Liver (tissue), 9 donors: ENCODE results near the gene CCDC92. TPM values are rescaled to one million over a fixed set of nuclear protein-coding genes. Genes with fewer than 3 reads are reported as not detected.

ENCODE experiments used
- DNase-seq: peaks from one replicate; pipeline ENCODE4 v3.0.0-alpha.2; 2017; ENCODE audit warnings: low spot score
- H3K27ac ChIP-seq, 2 donors: one replicate each; pipeline ENCODE4 v1.7.0; 2013; ENCODE audit warnings: inconsistent platforms in 2 of 2, low read length in 2 of 2, control low read depth in 1 of 2, low read depth in 1 of 2, mild to moderate bottlenecking in 1 of 2
- H3K27me3 ChIP-seq, 4 donors: one replicate each; pipeline versions ENCODE4 v1.6.1 to v1.7.0; 2013; ENCODE audit warnings: low read length in 3 of 4, inconsistent platforms in 1 of 4, mild to moderate bottlenecking in 1 of 4, moderate library complexity in 1 of 4; ENCODE audit not compliant: control insufficient read depth in 4 of 4, insufficient read depth in 4 of 4
- H3K36me3 ChIP-seq, 4 donors: one replicate each; pipeline versions ENCODE4 v1.6.1 to v1.7.0; 2013; ENCODE audit warnings: low read length in 3 of 4, mild to moderate bottlenecking in 3 of 4, low read depth in 1 of 4, moderate library complexity in 1 of 4; ENCODE audit not compliant: control insufficient read depth in 4 of 4, insufficient read depth in 3 of 4
- H3K4me1 ChIP-seq, 4 donors: one replicate each; pipeline versions ENCODE4 v1.6.1 to v1.7.0; 2013; ENCODE audit warnings: low read length in 3 of 4, mild to moderate bottlenecking in 3 of 4, moderate library complexity in 1 of 4; ENCODE audit not compliant: control insufficient read depth in 4 of 4, insufficient read depth in 4 of 4
- H3K4me3 ChIP-seq, 3 donors: one replicate each; pipeline versions ENCODE4 v1.6.1 to v1.7.0; 2013; ENCODE audit warnings: low read length in 3 of 3, control low read depth in 1 of 3, low read depth in 1 of 3, mild to moderate bottlenecking in 1 of 3
- H3K9ac ChIP-seq, 2 donors: one replicate each; pipeline ENCODE4 v1.7.0; 2013; ENCODE audit warnings: low read length in 2 of 2, mild to moderate bottlenecking in 2 of 2, moderate library complexity in 2 of 2, control low read depth in 1 of 2, low read depth in 1 of 2
- H3K9me3 ChIP-seq, 4 donors: one replicate each; pipeline versions ENCODE4 v1.6.1 to v1.7.0; 2013; ENCODE audit warnings: low read length in 3 of 4; ENCODE audit not compliant: control insufficient read depth in 4 of 4
- FOXA2 ChIP-seq: IDR thresholded peaks from 2 replicates; pipeline ENCODE4 v1.6.1; 2016; ENCODE audit warnings: antibody characterized with exemption
- HNF4A ChIP-seq, 2 donors: conservative IDR thresholded peaks; 2 replicates each; pipeline ENCODE4 v1.6.1; 2016; ENCODE audit warnings: antibody characterized with exemption in 2 of 2, mild to moderate bottlenecking in 2 of 2
- JUND ChIP-seq, 2 donors: IDR thresholded peaks; 2 replicates each; pipeline ENCODE4 v1.6.1; 2016; ENCODE audit warnings: antibody characterized with exemption in 2 of 2
- RXRA ChIP-seq, 2 donors: IDR thresholded peaks; 2 replicates each; pipeline ENCODE4 v1.6.1; 2017 to 2018; ENCODE audit warnings: antibody characterized with exemption in 2 of 2, mild to moderate bottlenecking in 1 of 2
- SP1 ChIP-seq: IDR thresholded peaks from 2 replicates; pipeline ENCODE4 v1.6.1; 2018; ENCODE audit warnings: antibody characterized with exemption, mild to moderate bottlenecking
- WGBS: extraction: QIAGEN DNeasy Blood & Tissue Kit; methylation state at CpG from one replicate; pipeline ENCODE4 v1.1.7; 2013; 5-methylcytosine and 5-hydroxymethylcytosine counted together
- polyA plus RNA-seq, 2 donors: library from polyadenylated mRNA; stranded (reverse) in 1 of 2; unstranded in 1 of 2; fragments of 200-250 nt in 1 of 2; fragments of >200 nt in 1 of 2; fragmentation: Nextera tagmentation in 1 of 2; extraction: Ambion mirVana in 1 of 2; gene quantifications; one replicate each; pipeline versions ENCODE4 v1.2.1 to v1.2.3, GENCODE V29; 2013 to 2015
- total RNA-seq, 2 donors: library from RNA; depleted of rRNA; stranded (reverse); fragments of >200 nt; gene quantifications; one replicate each; pipeline ENCODE4 v1.2.3, GENCODE V29; 2014
- TF ChIP-seq, protein P1 (sequence below): IDR thresholded peaks from 2 replicates; pipeline ENCODE4 v1.6.1; 2016; ENCODE audit warnings: antibody characterized with exemption
- TF ChIP-seq, protein P2 (sequence below): IDR thresholded peaks from 2 replicates; pipeline ENCODE4 v1.6.1; 2016; ENCODE audit warnings: antibody characterized with exemption, mild to moderate bottlenecking
- TF ChIP-seq, protein P3 (sequence below): fragments of 150-350 bp; IDR thresholded peaks from 2 replicates; pipeline ENCODE4 v1.5.1; 2017; ENCODE audit warnings: improper control_type of control experiment, low read depth, low read length; ENCODE audit not compliant: missing input control
- TF ChIP-seq, protein P4 (sequence below): IDR thresholded peaks from 2 replicates; pipeline ENCODE4 v1.6.1; 2016; ENCODE audit warnings: antibody characterized with exemption
- TF ChIP-seq, protein P5 (sequence below): IDR thresholded peaks from 2 replicates; pipeline ENCODE4 v1.6.1; 2016; ENCODE audit warnings: antibody characterized with exemption
- donor health status: healthy.
- donor health status: healthy.
- donor health status: healthy.
- donor health status: healthy.
- donor health status: healthy.

CCDC92 gene
- total and polyA plus RNA-seq, 4 donors, result 2.1 to 14.6 (median 9.3) TPM

DNA sequence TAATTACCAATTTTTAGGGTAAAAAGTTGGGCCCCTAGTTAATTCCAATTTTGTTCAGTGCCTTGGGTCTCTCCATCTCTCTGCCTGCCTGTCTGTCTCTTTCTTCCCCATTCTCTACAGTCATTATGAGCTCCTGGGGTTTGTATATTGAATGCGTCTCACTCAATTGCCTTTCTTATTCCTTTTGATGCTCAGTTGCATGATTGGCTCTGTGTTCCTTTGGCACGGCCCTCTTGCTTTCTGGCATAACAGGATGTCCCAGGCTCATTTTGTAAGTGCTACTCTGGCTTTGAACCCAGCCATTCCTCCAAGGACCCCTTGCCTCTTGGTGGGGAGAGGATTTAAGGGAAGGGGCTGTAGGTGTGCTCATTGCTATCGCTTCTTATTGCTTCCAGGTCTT lies 36.0 kb upstream of the CCDC92 start:
- Histone ChIP-seq H3K36me3 (peaks cover 5 to 15% (median 13%) of the 10 kb centered on the region in 4 donors), H3K9me3 (no peaks in the 10 kb centered on the region), H3K4me3 (no peak overlapping the region), H3K9ac (no peak overlapping the region), H3K4me1 (peaks cover 3 to 29% (median 24%) of the 10 kb centered on the region in 4 donors), H3K27ac (no peak overlapping the region), H3K27me3 (no peaks in the 10 kb centered on the region)
- TF ChIP-seq, protein P1, sequence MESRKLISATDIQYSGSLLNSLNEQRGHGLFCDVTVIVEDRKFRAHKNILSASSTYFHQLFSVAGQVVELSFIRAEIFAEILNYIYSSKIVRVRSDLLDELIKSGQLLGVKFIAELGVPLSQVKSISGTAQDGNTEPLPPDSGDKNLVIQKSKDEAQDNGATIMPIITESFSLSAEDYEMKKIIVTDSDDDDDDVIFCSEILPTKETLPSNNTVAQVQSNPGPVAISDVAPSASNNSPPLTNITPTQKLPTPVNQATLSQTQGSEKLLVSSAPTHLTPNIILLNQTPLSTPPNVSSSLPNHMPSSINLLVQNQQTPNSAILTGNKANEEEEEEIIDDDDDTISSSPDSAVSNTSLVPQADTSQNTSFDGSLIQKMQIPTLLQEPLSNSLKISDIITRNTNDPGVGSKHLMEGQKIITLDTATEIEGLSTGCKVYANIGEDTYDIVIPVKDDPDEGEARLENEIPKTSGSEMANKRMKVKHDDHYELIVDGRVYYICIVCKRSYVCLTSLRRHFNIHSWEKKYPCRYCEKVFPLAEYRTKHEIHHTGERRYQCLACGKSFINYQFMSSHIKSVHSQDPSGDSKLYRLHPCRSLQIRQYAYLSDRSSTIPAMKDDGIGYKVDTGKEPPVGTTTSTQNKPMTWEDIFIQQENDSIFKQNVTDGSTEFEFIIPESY, result no peak
- TF ChIP-seq, protein P2, sequence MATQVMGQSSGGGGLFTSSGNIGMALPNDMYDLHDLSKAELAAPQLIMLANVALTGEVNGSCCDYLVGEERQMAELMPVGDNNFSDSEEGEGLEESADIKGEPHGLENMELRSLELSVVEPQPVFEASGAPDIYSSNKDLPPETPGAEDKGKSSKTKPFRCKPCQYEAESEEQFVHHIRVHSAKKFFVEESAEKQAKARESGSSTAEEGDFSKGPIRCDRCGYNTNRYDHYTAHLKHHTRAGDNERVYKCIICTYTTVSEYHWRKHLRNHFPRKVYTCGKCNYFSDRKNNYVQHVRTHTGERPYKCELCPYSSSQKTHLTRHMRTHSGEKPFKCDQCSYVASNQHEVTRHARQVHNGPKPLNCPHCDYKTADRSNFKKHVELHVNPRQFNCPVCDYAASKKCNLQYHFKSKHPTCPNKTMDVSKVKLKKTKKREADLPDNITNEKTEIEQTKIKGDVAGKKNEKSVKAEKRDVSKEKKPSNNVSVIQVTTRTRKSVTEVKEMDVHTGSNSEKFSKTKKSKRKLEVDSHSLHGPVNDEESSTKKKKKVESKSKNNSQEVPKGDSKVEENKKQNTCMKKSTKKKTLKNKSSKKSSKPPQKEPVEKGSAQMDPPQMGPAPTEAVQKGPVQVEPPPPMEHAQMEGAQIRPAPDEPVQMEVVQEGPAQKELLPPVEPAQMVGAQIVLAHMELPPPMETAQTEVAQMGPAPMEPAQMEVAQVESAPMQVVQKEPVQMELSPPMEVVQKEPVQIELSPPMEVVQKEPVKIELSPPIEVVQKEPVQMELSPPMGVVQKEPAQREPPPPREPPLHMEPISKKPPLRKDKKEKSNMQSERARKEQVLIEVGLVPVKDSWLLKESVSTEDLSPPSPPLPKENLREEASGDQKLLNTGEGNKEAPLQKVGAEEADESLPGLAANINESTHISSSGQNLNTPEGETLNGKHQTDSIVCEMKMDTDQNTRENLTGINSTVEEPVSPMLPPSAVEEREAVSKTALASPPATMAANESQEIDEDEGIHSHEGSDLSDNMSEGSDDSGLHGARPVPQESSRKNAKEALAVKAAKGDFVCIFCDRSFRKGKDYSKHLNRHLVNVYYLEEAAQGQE, result no peak
- TF ChIP-seq HNF4A (conservative IDR thresholded peaks at IDR 0.05), result no peak
- no peak for TF ChIP-seq SP1
- WGBS, result 83% methylated on average over 3 of the region's 3 CpGs
- DNase-seq, result no peak

DNA sequence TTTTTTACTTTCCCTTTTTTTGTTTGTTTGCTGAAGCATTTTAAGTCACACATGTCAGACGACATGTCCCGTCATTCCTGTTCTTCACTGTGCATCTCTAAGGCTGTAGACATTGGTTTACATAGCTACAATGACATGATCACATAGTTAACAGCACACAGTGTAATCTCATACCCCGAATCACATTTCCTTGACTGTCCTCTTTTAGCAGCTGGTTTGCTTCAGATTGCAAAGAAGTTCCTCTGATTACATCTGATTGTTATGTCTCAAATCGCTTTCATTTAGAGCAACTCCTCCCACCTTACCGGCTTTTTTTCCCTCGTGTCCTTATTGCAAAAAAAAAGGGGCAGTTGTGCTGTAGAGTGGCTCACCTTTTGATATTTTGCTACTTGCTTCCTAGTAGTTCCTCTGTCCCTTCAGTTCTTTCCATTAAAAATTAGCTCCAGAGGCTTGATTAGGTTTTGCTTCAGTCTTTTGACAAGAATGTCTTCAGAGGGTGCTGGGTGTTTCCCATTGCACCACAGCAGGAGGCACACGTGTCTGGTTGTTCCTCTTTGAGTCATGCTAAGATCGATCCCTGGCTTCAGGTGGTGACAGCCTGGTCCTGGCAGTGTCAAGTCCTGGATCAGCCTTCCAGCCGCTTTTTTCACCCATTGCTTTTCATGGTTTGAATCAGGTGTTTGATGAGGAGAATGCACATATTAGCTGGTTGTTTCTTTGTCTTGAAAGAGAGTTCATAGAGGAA lies 35.4 kb upstream of the CCDC92 start:
- no peak overlapping the region for H3K27ac ChIP-seq
- no peak overlapping the region for H3K4me3 ChIP-seq
- no peaks in the 10 kb centered on the region for H3K9me3 ChIP-seq
- no peak overlapping the region for H3K9ac ChIP-seq
- H3K4me1 ChIP-seq, result peaks cover 3 to 29% (median 24%) of the 10 kb centered on the region in 4 donors
- H3K36me3 ChIP-seq, result peaks cover 5 to 12% (median 10%) of the 10 kb centered on the region in 4 donors
- DNase-seq, result no peak
- TF ChIP-seq, protein P1, result no peak
- TF ChIP-seq, protein P3, sequence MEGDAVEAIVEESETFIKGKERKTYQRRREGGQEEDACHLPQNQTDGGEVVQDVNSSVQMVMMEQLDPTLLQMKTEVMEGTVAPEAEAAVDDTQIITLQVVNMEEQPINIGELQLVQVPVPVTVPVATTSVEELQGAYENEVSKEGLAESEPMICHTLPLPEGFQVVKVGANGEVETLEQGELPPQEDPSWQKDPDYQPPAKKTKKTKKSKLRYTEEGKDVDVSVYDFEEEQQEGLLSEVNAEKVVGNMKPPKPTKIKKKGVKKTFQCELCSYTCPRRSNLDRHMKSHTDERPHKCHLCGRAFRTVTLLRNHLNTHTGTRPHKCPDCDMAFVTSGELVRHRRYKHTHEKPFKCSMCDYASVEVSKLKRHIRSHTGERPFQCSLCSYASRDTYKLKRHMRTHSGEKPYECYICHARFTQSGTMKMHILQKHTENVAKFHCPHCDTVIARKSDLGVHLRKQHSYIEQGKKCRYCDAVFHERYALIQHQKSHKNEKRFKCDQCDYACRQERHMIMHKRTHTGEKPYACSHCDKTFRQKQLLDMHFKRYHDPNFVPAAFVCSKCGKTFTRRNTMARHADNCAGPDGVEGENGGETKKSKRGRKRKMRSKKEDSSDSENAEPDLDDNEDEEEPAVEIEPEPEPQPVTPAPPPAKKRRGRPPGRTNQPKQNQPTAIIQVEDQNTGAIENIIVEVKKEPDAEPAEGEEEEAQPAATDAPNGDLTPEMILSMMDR, result no peak
- TF ChIP-seq HNF4A (conservative IDR thresholded peaks at IDR 0.05), result peak in 1 of 2 donors; percentile 42
- peak; percentile 33 to 59 for TF ChIP-seq JUND (IDR thresholded peaks at IDR 0.05)
- no peak for TF ChIP-seq SP1
- TF ChIP-seq RXRA (IDR thresholded peaks at IDR 0.05), result peak in 1 of 2 donors; percentile 26
- TF ChIP-seq FOXA2, result no peak
- TF ChIP-seq, protein P4, sequence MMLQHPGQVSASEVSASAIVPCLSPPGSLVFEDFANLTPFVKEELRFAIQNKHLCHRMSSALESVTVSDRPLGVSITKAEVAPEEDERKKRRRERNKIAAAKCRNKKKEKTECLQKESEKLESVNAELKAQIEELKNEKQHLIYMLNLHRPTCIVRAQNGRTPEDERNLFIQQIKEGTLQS, result no peak
- TF ChIP-seq, protein P5, sequence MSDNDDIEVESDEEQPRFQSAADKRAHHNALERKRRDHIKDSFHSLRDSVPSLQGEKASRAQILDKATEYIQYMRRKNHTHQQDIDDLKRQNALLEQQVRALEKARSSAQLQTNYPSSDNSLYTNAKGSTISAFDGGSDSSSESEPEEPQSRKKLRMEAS, result no peak
- 67% methylated on average over 9 of the region's 9 CpGs for WGBS
- no peaks in the 10 kb centered on the region for H3K27me3 ChIP-seq
